Colonic mucosa (tissue), 4 donors: Measurements from ENCODE around the gene WDR90. TPM values are rescaled to one million over a fixed set of nuclear protein-coding genes. Genes with fewer than 3 reads are reported as not detected.

Source experiments
- DNase-seq: peaks from one replicate; pipeline ENCODE4 v3.0.0-alpha.2; 2020
- H3K27ac ChIP-seq: fragments of 200-600 bp; one replicate; pipeline ENCODE4 v1.8.0; 2021
- H3K27me3 ChIP-seq: fragments of 200-600 bp; one replicate; pipeline ENCODE4 v1.8.0; 2021
- H3K36me3 ChIP-seq: fragments of 200-600 bp; one replicate; pipeline ENCODE4 v1.8.0; 2021
- H3K4me1 ChIP-seq: fragments of 200-600 bp; one replicate; pipeline ENCODE4 v1.8.0; 2021; ENCODE audit warnings: mild to moderate bottlenecking
- H3K4me3 ChIP-seq: fragments of 200-600 bp; one replicate; pipeline ENCODE4 v1.8.0; 2021
- H3K9ac ChIP-seq, 2 donors: one replicate each; pipeline ENCODE4 v1.7.0; 2013; ENCODE audit warnings: control low read depth in 2 of 2, low read depth in 2 of 2, low read length in 2 of 2
- H3K9me3 ChIP-seq: fragments of 200-600 bp; one replicate; pipeline ENCODE4 v1.8.0; 2021
- CTCF ChIP-seq: fragments of 200-600 bp; IDR thresholded peaks from one replicate; pipeline ENCODE4 v1.8.0; 2022; ENCODE audit warnings: antibody characterized with exemption, mild to moderate bottlenecking
- intact Hi-C: fragments of 100-400 bp; cut with DNase I; formaldehyde crosslinking; loops from one replicate; pipeline ENCODE4 v1.14.1; 2022
- total RNA-seq, 2 donors: library from RNA; stranded (reverse); fragmentation: NEBNext Ultra II Directional in 1 of 2; extraction: Animal tissue kit (Norgen Biotek cat#: 25700) in 1 of 2; gene quantifications; one replicate each; pipeline ENCODE4 v1.2.1, GENCODE V29; 2021
- donor health status: healthy.
- donor health status: DM: no; HTN: no; CAD: no.
- donor health status: DM: no; HTN: no; CAD: no.

Gene WDR90
- total RNA-seq, 2 donors from 2014 or later, result 25.1 to 122 TPM

GRCh38 chr16:609316-609715 is 39.8 kb upstream of the WDR90 start:
- H3K36me3 ChIP-seq, result no peaks in the 10 kb centered on the region
- no peaks in the 10 kb centered on the region for H3K9me3 ChIP-seq
- H3K4me1 ChIP-seq, result no peaks in the 10 kb centered on the region
- H3K9ac ChIP-seq, result no peak overlapping the region
- H3K27me3 ChIP-seq, result no peaks in the 10 kb centered on the region
- no peak overlapping the region for H3K4me3 ChIP-seq
- no peak for DNase-seq
- intact Hi-C loops, result no loop called here
- TF ChIP-seq CTCF, result no peak
- H3K27ac ChIP-seq, result no peak overlapping the region

- DNase-seq, result no peak
Measured at GRCh38 chr16:609984-610383, 39.2 kb upstream of the WDR90 start.

GRCh38 chr16:610513-611381 is 38.4 kb upstream of the WDR90 start:
- H3K9ac ChIP-seq, result peak overlapping the region in 1 of 2 donors; percentile 43
- peak; percentile 63 for TF ChIP-seq CTCF

More at GRCh38 chr16:609984-610383, 39.2 kb upstream of the WDR90 start:
- no peak for TF ChIP-seq CTCF
- Histone ChIP-seq H3K36me3 (no peaks in the 10 kb centered on the region), H3K27ac (no peak overlapping the region), H3K4me3 (no peak overlapping the region), H3K9me3 (no peaks in the 10 kb centered on the region), H3K4me1 (no peaks in the 10 kb centered on the region), H3K27me3 (no peaks in the 10 kb centered on the region), H3K9ac (peak overlapping the region in 1 of 2 donors; percentile 43)
- intact Hi-C loops, result no loop called here

GRCh38 chr16:615122-615521 is 34.0 kb upstream of the WDR90 start:
- H3K9me3 ChIP-seq, result no peaks in the 10 kb centered on the region
- no peak overlapping the region for H3K4me3 ChIP-seq
- no peaks in the 10 kb centered on the region for H3K4me1 ChIP-seq
- no peak overlapping the region for H3K27ac ChIP-seq
- H3K27me3 ChIP-seq, result no peaks in the 10 kb centered on the region
- H3K9ac ChIP-seq, result no peak overlapping the region
- no peak for DNase-seq
- no peaks in the 10 kb centered on the region for H3K36me3 ChIP-seq
- intact Hi-C loops, result no loop called here
- TF ChIP-seq CTCF, result no peak

More at GRCh38 chr16:610513-611381, 38.4 kb upstream of the WDR90 start:
- H3K4me3 ChIP-seq, result no peak overlapping the region
- H3K27ac ChIP-seq, result no peak overlapping the region
- H3K36me3 ChIP-seq, result no peaks in the 10 kb centered on the region
- no peaks in the 10 kb centered on the region for H3K4me1 ChIP-seq
- H3K9me3 ChIP-seq, result no peaks in the 10 kb centered on the region
- intact Hi-C loops, result no loop called here
- no peaks in the 10 kb centered on the region for H3K27me3 ChIP-seq
- DNase-seq, result peak; percentile 63

- TF ChIP-seq CTCF, result no peak
- DNase-seq, result no peak
- no peaks in the 10 kb centered on the region for H3K27me3 ChIP-seq
- H3K27ac ChIP-seq, result no peak overlapping the region
- H3K9me3 ChIP-seq, result no peaks in the 10 kb centered on the region
- H3K4me3 ChIP-seq, result no peak overlapping the region
- no peaks in the 10 kb centered on the region for H3K4me1 ChIP-seq
- H3K9ac ChIP-seq, result no peak overlapping the region
- no peaks in the 10 kb centered on the region for H3K36me3 ChIP-seq
- intact Hi-C loops, result no loop called here
Measured at GRCh38 chr16:616733-617586, 32.2 kb upstream of the WDR90 start.
